Measurements from ENCODE around the gene TNFSF18. TPM values are rescaled to one million over a fixed set of nuclear protein-coding genes. Genes with fewer than 3 reads are reported as not detected.
"Not testable (repeated sequence)": the region's sequence is repeated elsewhere in the genome, so short reads cannot be mapped to it uniquely, and the experiment has no call there.

TNFSF18 gene
- total and polyA plus RNA-seq, 4 experiments from 2014 or later: not detected

DNA sequence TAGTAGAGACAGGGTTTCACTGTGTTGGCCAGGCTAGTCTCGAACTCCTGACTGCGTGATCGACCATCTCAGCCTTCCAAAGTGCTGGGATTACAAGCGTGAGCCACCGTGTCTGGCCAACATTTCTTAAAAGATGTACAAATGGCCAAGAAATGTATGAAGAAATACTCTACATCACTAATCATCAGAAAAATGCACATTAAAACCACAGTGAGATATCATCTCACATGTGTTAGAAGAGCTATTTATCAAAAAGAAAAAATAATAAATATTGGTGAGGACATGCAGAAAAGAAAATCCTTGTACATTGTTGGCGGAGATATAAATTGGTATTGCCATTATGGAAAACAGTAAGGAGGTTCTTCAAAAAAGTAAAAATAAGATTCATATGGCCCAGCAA lies 33.6 kb upstream of the TNFSF18 start:
- no peak for DNase-seq
- Mint-ChIP-seq H3K4me3 (no peak overlapping the region), H3K27ac (no peak overlapping the region), H3K4me1 (no peaks in the 10 kb centered on the region), H3K36me3 (no peaks in the 10 kb centered on the region), H3K9me3 (peaks cover 0 to 7% (median 0%) of the 10 kb centered on the region in 8 donors), H3K27me3 (peaks cover 0 to 2% of the 10 kb centered on the region in 2 donors)
- Histone ChIP-seq H3K27ac (ENCODE audit: low read depth, low read length) (no peak overlapping the region), H3K36me3 (ENCODE audit: insufficient read depth, low read length) (no peaks in the 10 kb centered on the region), H3K27me3 (ENCODE audit: insufficient read depth, low read length) (no peaks in the 10 kb centered on the region), H3K4me1 (ENCODE audit: insufficient read depth, low read length) (no peaks in the 10 kb centered on the region), H3K9me3 (ENCODE audit: control insufficient read depth in 1 of 2, low read length in 2 of 2) (no peaks in the 10 kb centered on the region), H3K4me3 (ENCODE audit: low read length in 2 of 2) (no peak overlapping the region)
- POLR2A ChIA-PET (ENCODE audit: partially characterized antibody): no interaction called here
- CTCF ChIA-PET (ENCODE audit: partially characterized antibody): no interaction called here
- intact Hi-C loops (cut with micrococcal nuclease): no loop called here

DNA sequence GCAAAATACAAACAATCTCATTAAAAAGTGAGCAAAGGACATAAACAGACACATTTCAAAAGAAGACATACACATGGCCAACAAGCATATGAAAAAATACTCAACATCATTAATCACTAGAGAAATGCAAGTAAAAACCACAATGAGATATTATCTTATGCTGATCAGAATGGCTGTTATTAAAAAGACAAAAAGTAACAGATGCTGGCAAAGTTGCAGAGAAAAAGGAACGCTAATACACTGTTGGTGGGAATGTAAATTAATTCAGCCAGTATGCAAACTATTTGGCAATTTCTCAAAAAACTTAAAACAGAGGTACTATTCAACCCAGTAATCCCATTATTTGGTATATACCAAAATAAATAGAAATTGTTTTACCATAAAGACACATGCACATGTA lies 32.2 kb upstream of the TNFSF18 start:
- DNase-seq: no peak
- H3K36me3 ChIP-seq (ENCODE audit: insufficient read depth, low read length): no peaks in the 10 kb centered on the region
- no peaks in the 10 kb centered on the region for H3K4me1 ChIP-seq (ENCODE audit: insufficient read depth, low read length)
- no peak overlapping the region for H3K27ac ChIP-seq (ENCODE audit: low read depth, low read length)
- Mint-ChIP-seq H3K36me3 (no peaks in the 10 kb centered on the region), H3K27me3 (peaks cover 0 to 3% of the 10 kb centered on the region in 2 donors), H3K27ac (no peak overlapping the region), H3K4me3 (no peak overlapping the region), H3K4me1 (no peaks in the 10 kb centered on the region), H3K9me3 (peaks cover 0 to 7% (median 0%) of the 10 kb centered on the region in 8 donors)
- H3K4me3 ChIP-seq (ENCODE audit: low read length in 2 of 2): no peak overlapping the region
- ChIA-PET POLR2A (ENCODE audit: partially characterized antibody) (no interaction called here), CTCF (ENCODE audit: partially characterized antibody) (no interaction called here)
- intact Hi-C loops (cut with micrococcal nuclease): no loop called here
- no peaks in the 10 kb centered on the region for H3K9me3 ChIP-seq (ENCODE audit: control insufficient read depth in 1 of 2, low read length in 2 of 2)
- H3K27me3 ChIP-seq (ENCODE audit: insufficient read depth, low read length): no peaks in the 10 kb centered on the region

DNA sequence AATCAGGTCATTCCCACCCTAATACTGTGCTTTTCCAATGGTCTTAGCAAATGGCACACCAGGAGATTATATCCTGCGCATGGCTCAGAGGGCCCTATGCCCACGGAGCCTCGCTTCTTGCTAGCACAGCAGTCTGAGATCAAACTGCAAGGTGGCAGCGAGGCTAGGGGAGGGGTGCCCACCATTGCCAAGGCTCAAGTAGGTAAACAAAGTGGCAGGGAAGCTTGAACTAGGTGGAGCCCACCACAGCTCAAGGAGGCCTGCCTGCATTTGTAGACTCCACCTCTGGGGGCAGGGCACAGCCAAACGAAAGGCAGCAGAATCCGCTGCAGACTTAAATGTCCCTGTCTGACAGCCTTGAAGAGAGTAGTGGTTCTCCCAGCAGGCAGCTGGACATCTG lies 23.5 kb upstream of the TNFSF18 start:
- H3K9me3 ChIP-seq (ENCODE audit: control insufficient read depth in 1 of 2, low read length in 2 of 2); H3K36me3 ChIP-seq (ENCODE audit: insufficient read depth, low read length); CTCF ChIA-PET (ENCODE audit: partially characterized antibody); H3K4me3 Mint-ChIP-seq; H3K27me3 Mint-ChIP-seq; H3K27me3 ChIP-seq (ENCODE audit: insufficient read depth, low read length); POLR2A ChIA-PET (ENCODE audit: partially characterized antibody); H3K9me3 Mint-ChIP-seq; H3K4me1 ChIP-seq (ENCODE audit: insufficient read depth, low read length); intact Hi-C loops (cut with micrococcal nuclease); DNase-seq; H3K36me3 Mint-ChIP-seq; H3K27ac Mint-ChIP-seq; H3K27ac ChIP-seq (ENCODE audit: low read depth, low read length); H3K4me3 ChIP-seq (ENCODE audit: low read length in 2 of 2); H3K4me1 Mint-ChIP-seq: not testable (repeated sequence)

DNA sequence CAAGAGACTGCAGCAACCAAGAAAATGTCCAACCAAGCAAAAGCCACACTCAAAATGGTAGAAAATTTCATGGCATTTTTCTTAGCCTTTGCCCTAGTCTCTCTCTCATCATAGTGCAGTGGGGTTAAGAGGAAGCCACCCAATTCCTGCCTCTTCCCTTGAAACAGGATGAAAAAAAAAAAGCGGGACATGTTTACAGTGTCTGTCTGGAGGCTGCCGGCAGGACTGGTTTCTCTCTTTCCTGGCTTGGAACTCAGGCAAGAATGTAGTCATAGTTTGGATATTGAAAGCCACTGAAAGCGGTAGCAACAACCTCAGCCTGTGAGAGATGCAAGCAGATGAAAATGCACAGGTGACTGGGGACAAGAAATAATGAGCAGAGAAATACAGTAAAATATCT lies 13.3 kb upstream of the TNFSF18 start:
- H3K9me3 Mint-ChIP-seq: peaks cover 0 to 4% (median 0%) of the 10 kb centered on the region in 8 donors
- H3K27me3 ChIP-seq (ENCODE audit: insufficient read depth, low read length): no peaks in the 10 kb centered on the region
- no peaks in the 10 kb centered on the region for H3K4me1 ChIP-seq (ENCODE audit: insufficient read depth, low read length)
- H3K4me3 ChIP-seq (ENCODE audit: low read length in 2 of 2): no peak overlapping the region
- POLR2A ChIA-PET (ENCODE audit: partially characterized antibody): no interaction called here
- no peak overlapping the region for H3K27ac Mint-ChIP-seq
- H3K36me3 ChIP-seq (ENCODE audit: insufficient read depth, low read length): no peaks in the 10 kb centered on the region
- no peak for DNase-seq
- CTCF ChIA-PET (ENCODE audit: partially characterized antibody): no interaction called here
- no peak overlapping the region for H3K4me3 Mint-ChIP-seq
- no peaks in the 10 kb centered on the region for H3K27me3 Mint-ChIP-seq
- no peaks in the 10 kb centered on the region for H3K36me3 Mint-ChIP-seq
- no peak overlapping the region for H3K27ac ChIP-seq (ENCODE audit: low read depth, low read length)
- H3K4me1 Mint-ChIP-seq: no peaks in the 10 kb centered on the region
- intact Hi-C loops (cut with micrococcal nuclease): no loop called here
- no peaks in the 10 kb centered on the region for H3K9me3 ChIP-seq (ENCODE audit: control insufficient read depth in 1 of 2, low read length in 2 of 2)

DNA sequence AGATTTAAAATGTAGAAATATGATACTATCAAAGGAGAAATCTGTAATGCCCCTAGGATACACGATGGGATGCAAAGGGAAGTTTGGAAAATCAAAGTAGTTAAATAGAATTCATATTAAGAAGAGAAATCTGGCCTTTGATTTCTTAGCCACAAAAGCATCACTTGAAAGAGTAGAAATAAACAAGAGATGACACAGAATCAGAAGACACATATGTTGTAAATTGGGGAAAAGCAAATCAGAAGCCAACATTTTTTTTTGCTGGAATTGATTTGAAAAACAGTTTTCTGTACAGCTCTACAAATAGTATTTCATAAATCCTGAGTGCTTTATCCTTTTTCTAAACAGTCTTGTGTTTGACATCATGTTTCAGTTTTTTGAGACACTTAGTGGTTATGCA lies 12.4 kb upstream of the TNFSF18 start:
- H3K4me3 ChIP-seq (ENCODE audit: low read length in 2 of 2): no peak overlapping the region
- POLR2A ChIA-PET (ENCODE audit: partially characterized antibody): no interaction called here
- CTCF ChIA-PET (ENCODE audit: partially characterized antibody): no interaction called here
- DNase-seq: no peak
- no peaks in the 10 kb centered on the region for H3K36me3 ChIP-seq (ENCODE audit: insufficient read depth, low read length)
- Mint-ChIP-seq H3K27ac (no peak overlapping the region), H3K9me3 (peaks cover 0 to 4% (median 0%) of the 10 kb centered on the region in 8 donors), H3K4me1 (no peaks in the 10 kb centered on the region), H3K36me3 (no peaks in the 10 kb centered on the region), H3K4me3 (no peak overlapping the region), H3K27me3 (no peaks in the 10 kb centered on the region)
- no peaks in the 10 kb centered on the region for H3K4me1 ChIP-seq (ENCODE audit: insufficient read depth, low read length)
- no peaks in the 10 kb centered on the region for H3K27me3 ChIP-seq (ENCODE audit: insufficient read depth, low read length)
- no peak overlapping the region for H3K27ac ChIP-seq (ENCODE audit: low read depth, low read length)
- intact Hi-C loops (cut with micrococcal nuclease): no loop called here
- no peaks in the 10 kb centered on the region for H3K9me3 ChIP-seq (ENCODE audit: control insufficient read depth in 1 of 2, low read length in 2 of 2)

- ChIA-PET POLR2A (ENCODE audit: partially characterized antibody) (no interaction called here), CTCF (ENCODE audit: partially characterized antibody) (no interaction called here)
- intact Hi-C loops (cut with micrococcal nuclease): no loop called here
- H3K36me3 ChIP-seq (ENCODE audit: insufficient read depth, low read length): no peaks in the 10 kb centered on the region
- no peaks in the 10 kb centered on the region for H3K9me3 ChIP-seq (ENCODE audit: control insufficient read depth in 1 of 2, low read length in 2 of 2)
- Mint-ChIP-seq H3K27ac (no peak overlapping the region), H3K4me3 (no peak overlapping the region), H3K4me1 (no peaks in the 10 kb centered on the region), H3K9me3 (peaks cover 0 to 4% (median 0%) of the 10 kb centered on the region in 8 donors), H3K36me3 (no peaks in the 10 kb centered on the region), H3K27me3 (no peaks in the 10 kb centered on the region)
- H3K27ac ChIP-seq (ENCODE audit: low read depth, low read length): no peak overlapping the region
- no peaks in the 10 kb centered on the region for H3K27me3 ChIP-seq (ENCODE audit: insufficient read depth, low read length)
- H3K4me1 ChIP-seq (ENCODE audit: insufficient read depth, low read length): no peaks in the 10 kb centered on the region
- no peak for DNase-seq
- H3K4me3 ChIP-seq (ENCODE audit: low read length in 2 of 2): no peak overlapping the region
Observed at GRCh38 chr1:173062150-173062938, 11.6 kb upstream of the TNFSF18 start.

- Histone ChIP-seq H3K27ac (ENCODE audit: low read depth, low read length) (no peak overlapping the region), H3K9me3 (ENCODE audit: control insufficient read depth in 1 of 2, low read length in 2 of 2) (no peaks in the 10 kb centered on the region), H3K4me1 (ENCODE audit: insufficient read depth, low read length) (no peaks in the 10 kb centered on the region), H3K27me3 (ENCODE audit: insufficient read depth, low read length) (no peaks in the 10 kb centered on the region), H3K4me3 (ENCODE audit: low read length in 2 of 2) (no peak overlapping the region), H3K36me3 (ENCODE audit: insufficient read depth, low read length) (no peaks in the 10 kb centered on the region)
- no peak overlapping the region for H3K27ac Mint-ChIP-seq
- ChIA-PET POLR2A (ENCODE audit: partially characterized antibody) (no interaction called here), CTCF (ENCODE audit: partially characterized antibody) (no interaction called here)
- DNase-seq: no peak
- no peaks in the 10 kb centered on the region for H3K27me3 Mint-ChIP-seq
- no peaks in the 10 kb centered on the region for H3K36me3 Mint-ChIP-seq
- intact Hi-C loops (cut with micrococcal nuclease): loop anchor here (10.0 kb wide), 1 partner anchor 234 kb away; no protein-coding TSS in a partner anchor
- no peaks in the 10 kb centered on the region for H3K4me1 Mint-ChIP-seq
- peaks cover 0 to 2% (median 0%) of the 10 kb centered on the region in 8 donors for H3K9me3 Mint-ChIP-seq
- H3K4me3 Mint-ChIP-seq: no peak overlapping the region
Observed at GRCh38 chr1:173058556-173058955, 7.8 kb upstream of the TNFSF18 start.
